ENCODE results near the gene CLC. TPM values are rescaled to one million over a fixed set of nuclear protein-coding genes. Genes with fewer than 3 reads are reported as not detected.
"Not testable (repeated sequence)": the region's sequence is repeated elsewhere in the genome, so short reads cannot be mapped to it uniquely, and the experiment has no call there.

The CLC gene
- total RNA-seq, 1 donor from 2014 or later = not detected

- no peaks in the 10 kb centered on the region for H3K27me3 ChIP-seq
- no peaks in the 10 kb centered on the region for H3K4me1 ChIP-seq
- H3K4me3 ChIP-seq = no peak overlapping the region
- TF ChIP-seq CTCF (IDR thresholded peaks at IDR 0.05) = peak in 2 of 3 experiments; percentile 48 to 57
- intact Hi-C loops (cut with DNase I) = no loop called here
- peaks cover 0 to 8% of the 10 kb centered on the region in 2 donors for H3K9me3 ChIP-seq
- H3K27ac ChIP-seq = no peak overlapping the region
- no peak for DNase-seq (ENCODE audit: low spot score in 2 of 2)
- no peaks in the 10 kb centered on the region for H3K36me3 ChIP-seq
These were observed 27.6 kb upstream of the CLC start for GRCh38 chr19:39765091-39766076.

- H3K36me3 ChIP-seq; H3K27me3 ChIP-seq; H3K27ac ChIP-seq; H3K9me3 ChIP-seq; intact Hi-C loops (cut with DNase I); H3K4me1 ChIP-seq; H3K4me3 ChIP-seq; DNase-seq (ENCODE audit: low spot score in 2 of 2): not testable (repeated sequence)
These were observed 24.0 kb upstream of the CLC start for GRCh38 chr19:39761851-39762250.

GRCh38 chr19:39759457-39760184 lies 21.8 kb upstream of the CLC start:
- Histone ChIP-seq H3K4me3 (no peak overlapping the region), H3K27me3 (no peaks in the 10 kb centered on the region), H3K27ac (no peak overlapping the region), H3K36me3 (no peaks in the 10 kb centered on the region), H3K9me3 (no peaks in the 10 kb centered on the region), H3K4me1 (no peaks in the 10 kb centered on the region)
- intact Hi-C loops (cut with DNase I) = no loop called here
- no peak for TF ChIP-seq CTCF (IDR thresholded peaks at IDR 0.05)
- DNase-seq (ENCODE audit: low spot score in 2 of 2) = no peak

GRCh38 chr19:39754971-39755370 lies 17.1 kb upstream of the CLC start:
- no peak overlapping the region for H3K27ac ChIP-seq
- no peaks in the 10 kb centered on the region for H3K36me3 ChIP-seq
- intact Hi-C loops (cut with DNase I) = no loop called here
- no peak for TF ChIP-seq CTCF (IDR thresholded peaks at IDR 0.05)
- no peak overlapping the region for H3K4me3 ChIP-seq
- no peaks in the 10 kb centered on the region for H3K27me3 ChIP-seq
- H3K9me3 ChIP-seq = no peaks in the 10 kb centered on the region
- H3K4me1 ChIP-seq = no peaks in the 10 kb centered on the region
- no peak for DNase-seq (ENCODE audit: low spot score in 2 of 2)

- intact Hi-C loops (cut with DNase I) = no loop called here
- no peak for TF ChIP-seq CTCF (IDR thresholded peaks at IDR 0.05)
- Histone ChIP-seq H3K4me3 (no peak overlapping the region), H3K36me3 (no peaks in the 10 kb centered on the region), H3K4me1 (no peaks in the 10 kb centered on the region), H3K27me3 (no peaks in the 10 kb centered on the region), H3K9me3 (no peaks in the 10 kb centered on the region), H3K27ac (no peak overlapping the region)
- no peak for DNase-seq (ENCODE audit: low spot score in 2 of 2)
These were observed 16.7 kb upstream of the CLC start for GRCh38 chr19:39754544-39754943.

GRCh38 chr19:39752795-39753194 lies 15.0 kb upstream of the CLC start:
- no peaks in the 10 kb centered on the region for H3K36me3 ChIP-seq
- no peaks in the 10 kb centered on the region for H3K27me3 ChIP-seq
- H3K9me3 ChIP-seq = no peaks in the 10 kb centered on the region
- no peak overlapping the region for H3K4me3 ChIP-seq
- no peak overlapping the region for H3K27ac ChIP-seq
- H3K4me1 ChIP-seq = no peaks in the 10 kb centered on the region
- DNase-seq (ENCODE audit: low spot score in 2 of 2) = no peak
- intact Hi-C loops (cut with DNase I) = no loop called here
- no peak for TF ChIP-seq CTCF (IDR thresholded peaks at IDR 0.05)
